HG02763 (cell line): ENCODE data around the gene SERAC1.

Experiments used
- ATAC-seq: cut with Tn5 transposase; IDR thresholded peaks from one replicate; pipeline ENCODE4 v1.9.1; 2021; ENCODE audit warnings: mild to moderate bottlenecking, moderate library complexity; ENCODE audit not compliant: unreplicated experiment

Gene SERAC1

GRCh38 chr6:158081657-158081935 is 86.5 kb downstream of the SERAC1 start:
- ATAC-seq = no peak

- no peak for ATAC-seq
Observed at GRCh38 chr6:158080849-158081656, 87.0 kb downstream of the SERAC1 start.

- ATAC-seq = no peak
Observed at GRCh38 chr6:158078320-158078719, 89.7 kb downstream of the SERAC1 start.

GRCh38 chr6:158077676-158078075 is 90.4 kb downstream of the SERAC1 start:
- ATAC-seq = no peak

- ATAC-seq = no peak
Observed at GRCh38 chr6:158076548-158076947, 91.5 kb downstream of the SERAC1 start.

- ATAC-seq = no peak
Observed at GRCh38 chr6:158073776-158074175, 94.3 kb downstream of the SERAC1 start.

- no peak for ATAC-seq
Observed at GRCh38 chr6:158072083-158072721, 95.9 kb downstream of the SERAC1 start.

- no peak for ATAC-seq
Observed at GRCh38 chr6:158071121-158072082, 96.7 kb downstream of the SERAC1 start.

GRCh38 chr6:158070513-158070912 is 97.5 kb downstream of the SERAC1 start:
- no peak for ATAC-seq

GRCh38 chr6:158069800-158070195 is 98.3 kb downstream of the SERAC1 start:
- no peak for ATAC-seq

- no peak for ATAC-seq
Observed at GRCh38 chr6:158068893-158069799, 98.9 kb downstream of the SERAC1 start.

- no peak for ATAC-seq
Observed at GRCh38 chr6:158068156-158068892, 99.7 kb downstream of the SERAC1 start.

- ATAC-seq = no peak
Observed at GRCh38 chr6:158067436-158068015, 100.5 kb downstream of the SERAC1 start.

- no peak for ATAC-seq
Observed at GRCh38 chr6:158066136-158066781, 101.8 kb downstream of the SERAC1 start.

- no peak for ATAC-seq
Observed at GRCh38 chr6:158064725-158065251, 103.3 kb downstream of the SERAC1 start.

- no peak for ATAC-seq
Observed at GRCh38 chr6:158063736-158064135, 104.3 kb downstream of the SERAC1 start.

- ATAC-seq = no peak
Observed at GRCh38 chr6:158061709-158062461, 106.2 kb downstream of the SERAC1 start.

GRCh38 chr6:158061361-158061708 is 106.7 kb downstream of the SERAC1 start:
- ATAC-seq = no peak
